ENCODE results near the gene TAF1C. TPM values are rescaled to one million over a fixed set of nuclear protein-coding genes. Genes with fewer than 3 reads are reported as not detected.

The TAF1C gene
- total RNA-seq, 1 experiment from 2014 or later: 78.5 TPM

GRCh38 chr16:84184775-84185174 is 2.1 kb downstream of the TAF1C start:
- no TSS peak for BruUV-seq (replicated peaks)
- H3K4me1 Mint-ChIP-seq (ENCODE audit: low read depth, unreplicated experiment): peaks cover 9% of the 10 kb centered on the region
- CTCF ChIA-PET: no interaction called here
- DNase-seq: no peak
- H3K4me3 Mint-ChIP-seq (ENCODE audit: low read depth, unreplicated experiment): peak overlapping the region; percentile 99
- no peak overlapping the region for H3K27ac Mint-ChIP-seq (ENCODE audit: unreplicated experiment)
- H3K36me3 Mint-ChIP-seq (ENCODE audit: insufficient read depth, unreplicated experiment): peaks cover 38% of the 10 kb centered on the region
- H3K9me3 Mint-ChIP-seq (ENCODE audit: low read depth, unreplicated experiment): no peaks in the 10 kb centered on the region
- intact Hi-C loops (cut with micrococcal nuclease; ENCODE audit: unreplicated experiment): no loop called here
- no peaks in the 10 kb centered on the region for H3K27me3 Mint-ChIP-seq (ENCODE audit: unreplicated experiment)
- no peak for TF ChIP-seq CTCF (IDR thresholded peaks at IDR 0.05; ENCODE audit: unreplicated experiment)

GRCh38 chr16:84183911-84184591 is 2.8 kb downstream of the TAF1C start:
- no TSS peak for BruUV-seq (replicated peaks)
- no peak for TF ChIP-seq CTCF (IDR thresholded peaks at IDR 0.05; ENCODE audit: unreplicated experiment)
- H3K36me3 Mint-ChIP-seq (ENCODE audit: insufficient read depth, unreplicated experiment): peaks cover 38% of the 10 kb centered on the region
- intact Hi-C loops (cut with micrococcal nuclease; ENCODE audit: unreplicated experiment): no loop called here
- peaks cover 9% of the 10 kb centered on the region for H3K4me1 Mint-ChIP-seq (ENCODE audit: low read depth, unreplicated experiment)
- no peaks in the 10 kb centered on the region for H3K27me3 Mint-ChIP-seq (ENCODE audit: unreplicated experiment)
- H3K9me3 Mint-ChIP-seq (ENCODE audit: low read depth, unreplicated experiment): no peaks in the 10 kb centered on the region
- no peak overlapping the region for H3K4me3 Mint-ChIP-seq (ENCODE audit: low read depth, unreplicated experiment)
- CTCF ChIA-PET: no interaction called here
- H3K27ac Mint-ChIP-seq (ENCODE audit: unreplicated experiment): no peak overlapping the region
- DNase-seq: no peak

GRCh38 chr16:84183572-84183875 is 3.3 kb downstream of the TAF1C start:
- TF ChIP-seq CTCF (IDR thresholded peaks at IDR 0.05; ENCODE audit: unreplicated experiment): no peak
- Mint-ChIP-seq H3K27ac (ENCODE audit: unreplicated experiment) (no peak overlapping the region), H3K4me1 (ENCODE audit: low read depth, unreplicated experiment) (peaks cover 9% of the 10 kb centered on the region), H3K27me3 (ENCODE audit: unreplicated experiment) (no peaks in the 10 kb centered on the region), H3K36me3 (ENCODE audit: insufficient read depth, unreplicated experiment) (peaks cover 43% of the 10 kb centered on the region), H3K4me3 (ENCODE audit: low read depth, unreplicated experiment) (no peak overlapping the region), H3K9me3 (ENCODE audit: low read depth, unreplicated experiment) (no peaks in the 10 kb centered on the region)
- CTCF ChIA-PET: no interaction called here
- no TSS peak for BruUV-seq (replicated peaks)
- no peak for DNase-seq
- intact Hi-C loops (cut with micrococcal nuclease; ENCODE audit: unreplicated experiment): no loop called here

- no peak overlapping the region for H3K27ac Mint-ChIP-seq (ENCODE audit: unreplicated experiment)
- peaks cover 9% of the 10 kb centered on the region for H3K4me1 Mint-ChIP-seq (ENCODE audit: low read depth, unreplicated experiment)
- H3K36me3 Mint-ChIP-seq (ENCODE audit: insufficient read depth, unreplicated experiment): peaks cover 49% of the 10 kb centered on the region
- CTCF ChIA-PET: no interaction called here
- H3K4me3 Mint-ChIP-seq (ENCODE audit: low read depth, unreplicated experiment): no peak overlapping the region
- DNase-seq: no peak
- intact Hi-C loops (cut with micrococcal nuclease; ENCODE audit: unreplicated experiment): no loop called here
- H3K9me3 Mint-ChIP-seq (ENCODE audit: low read depth, unreplicated experiment): no peaks in the 10 kb centered on the region
- H3K27me3 Mint-ChIP-seq (ENCODE audit: unreplicated experiment): no peaks in the 10 kb centered on the region
- no peak for TF ChIP-seq CTCF (IDR thresholded peaks at IDR 0.05; ENCODE audit: unreplicated experiment)
- BruUV-seq (replicated peaks): no TSS peak
These were observed 3.9 kb downstream of the TAF1C start for GRCh38 chr16:84182680-84183571.
